ENCODE measurements around the gene TMEM131L. TPM values are rescaled to one million over a fixed set of nuclear protein-coding genes. Genes with fewer than 3 reads are reported as not detected.

Gene TMEM131L
- total and polyA plus RNA-seq, 9 donors: 3.6 to 18.4 (median 10.7) TPM

DNA sequence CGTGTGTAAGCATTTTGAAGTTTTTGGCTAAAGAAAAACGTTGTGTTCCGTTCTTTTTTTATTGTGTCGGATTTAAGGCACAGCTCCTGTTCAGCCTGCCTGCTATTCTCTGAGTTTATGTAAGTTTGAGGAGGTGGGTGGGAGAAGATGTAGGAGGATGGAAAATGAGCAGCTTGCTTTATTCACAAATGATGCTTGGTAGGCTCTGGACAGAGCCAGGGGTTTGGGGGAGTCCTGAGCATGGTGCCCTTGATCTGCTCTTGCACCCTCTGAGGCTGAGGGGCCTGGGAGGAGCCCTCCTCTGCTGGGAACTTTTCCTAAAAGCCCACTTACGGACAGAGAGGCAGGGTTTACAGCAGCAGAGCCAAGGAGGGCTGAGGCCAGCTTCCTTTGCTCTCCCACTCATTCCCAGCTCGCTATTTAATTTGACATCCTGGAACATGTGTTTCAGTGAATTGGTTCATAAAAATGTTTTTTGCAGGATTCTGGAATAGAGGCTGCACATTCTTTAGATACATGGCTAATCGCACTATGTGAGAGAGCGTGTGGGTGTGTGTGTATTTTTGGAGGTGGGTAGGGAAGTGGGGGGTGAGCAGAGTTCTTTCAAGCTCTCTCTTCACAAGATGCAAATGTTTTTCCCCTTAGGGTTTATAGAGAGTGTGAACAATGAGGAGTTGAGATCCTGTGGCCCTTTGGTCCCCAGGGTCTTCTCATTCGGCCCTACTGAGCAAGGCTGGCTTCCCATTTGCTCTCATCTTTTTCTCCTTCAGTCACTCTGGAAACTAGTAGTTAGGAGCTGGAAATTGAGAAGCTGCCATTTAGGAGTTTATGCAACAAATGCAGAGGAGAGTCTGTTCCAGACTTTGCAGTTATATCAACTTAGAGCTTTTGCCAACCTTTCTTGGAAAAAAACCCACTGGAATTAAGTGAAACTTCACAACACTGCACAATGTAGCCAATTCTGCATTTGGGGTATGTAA lies 32.1 kb downstream of the TMEM131L start:
- intact Hi-C loops (cut with DNase I): no loop called here
- Histone ChIP-seq H3K4me3 (no peak overlapping the region), H3K27me3 (no peaks in the 10 kb centered on the region), H3K36me3 (no peaks in the 10 kb centered on the region), H3K4me1 (ENCODE audit: insufficient read depth) (peaks cover 12% of the 10 kb centered on the region), H3K9me3 (no peaks in the 10 kb centered on the region), H3K27ac (peak overlapping the region; percentile 17 to 59)
- 3 to 4% (median 4%) methylated on average over 9 of the region's 9 CpGs for WGBS, 3 donors
- DNase-seq: peak in 4 of 5 donors; percentile 26 to 59 (median 45)
- TF ChIP-seq POLR2A (IDR thresholded peaks at IDR 0.05) (no peak), EP300 (IDR thresholded peaks at IDR 0.05) (no peak)
- TF ChIP-seq, protein P1, sequence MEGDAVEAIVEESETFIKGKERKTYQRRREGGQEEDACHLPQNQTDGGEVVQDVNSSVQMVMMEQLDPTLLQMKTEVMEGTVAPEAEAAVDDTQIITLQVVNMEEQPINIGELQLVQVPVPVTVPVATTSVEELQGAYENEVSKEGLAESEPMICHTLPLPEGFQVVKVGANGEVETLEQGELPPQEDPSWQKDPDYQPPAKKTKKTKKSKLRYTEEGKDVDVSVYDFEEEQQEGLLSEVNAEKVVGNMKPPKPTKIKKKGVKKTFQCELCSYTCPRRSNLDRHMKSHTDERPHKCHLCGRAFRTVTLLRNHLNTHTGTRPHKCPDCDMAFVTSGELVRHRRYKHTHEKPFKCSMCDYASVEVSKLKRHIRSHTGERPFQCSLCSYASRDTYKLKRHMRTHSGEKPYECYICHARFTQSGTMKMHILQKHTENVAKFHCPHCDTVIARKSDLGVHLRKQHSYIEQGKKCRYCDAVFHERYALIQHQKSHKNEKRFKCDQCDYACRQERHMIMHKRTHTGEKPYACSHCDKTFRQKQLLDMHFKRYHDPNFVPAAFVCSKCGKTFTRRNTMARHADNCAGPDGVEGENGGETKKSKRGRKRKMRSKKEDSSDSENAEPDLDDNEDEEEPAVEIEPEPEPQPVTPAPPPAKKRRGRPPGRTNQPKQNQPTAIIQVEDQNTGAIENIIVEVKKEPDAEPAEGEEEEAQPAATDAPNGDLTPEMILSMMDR (IDR thresholded peaks at IDR 0.05): no peak

GRCh38 chr4:153499005-153499404 lies 32.8 kb downstream of the TMEM131L start:
- Histone ChIP-seq H3K27me3 (no peaks in the 10 kb centered on the region), H3K4me3 (no peak overlapping the region), H3K36me3 (no peaks in the 10 kb centered on the region), H3K4me1 (ENCODE audit: insufficient read depth) (peaks cover 12% of the 10 kb centered on the region), H3K27ac (peak overlapping the region; percentile 17 to 59), H3K9me3 (no peaks in the 10 kb centered on the region)
- DNase-seq: peak in 1 of 5 donors; percentile 44
- TF ChIP-seq, protein P1 (IDR thresholded peaks at IDR 0.05): no peak
- no peak for TF ChIP-seq EP300 (IDR thresholded peaks at IDR 0.05)
- no peak for TF ChIP-seq POLR2A (IDR thresholded peaks at IDR 0.05)
- WGBS, 3 donors: 41 to 50% (median 48%) methylated on average over 11 of the region's 11 CpGs
- intact Hi-C loops (cut with DNase I): no loop called here

GRCh38 chr4:153501578-153501977 lies 35.4 kb downstream of the TMEM131L start:
- Histone ChIP-seq H3K4me1 (ENCODE audit: insufficient read depth) (peaks cover 12% of the 10 kb centered on the region), H3K36me3 (no peaks in the 10 kb centered on the region), H3K27me3 (no peaks in the 10 kb centered on the region), H3K9me3 (no peaks in the 10 kb centered on the region), H3K27ac (no peak overlapping the region), H3K4me3 (no peak overlapping the region)
- no peak for DNase-seq
- TF ChIP-seq, protein P1 (IDR thresholded peaks at IDR 0.05): no peak
- no peak for TF ChIP-seq POLR2A (IDR thresholded peaks at IDR 0.05)
- no peak for TF ChIP-seq EP300 (IDR thresholded peaks at IDR 0.05)
- intact Hi-C loops (cut with DNase I): no loop called here
- WGBS, 3 donors: 89 to 97% (median 93%) methylated on average over 1 of the region's 1 CpG

GRCh38 chr4:153502584-153502983 lies 36.4 kb downstream of the TMEM131L start:
- no peak overlapping the region for H3K4me3 ChIP-seq
- TF ChIP-seq, protein P1 (IDR thresholded peaks at IDR 0.05): no peak
- TF ChIP-seq EP300 (IDR thresholded peaks at IDR 0.05) (no peak), POLR2A (IDR thresholded peaks at IDR 0.05) (no peak)
- H3K9me3 ChIP-seq: no peaks in the 10 kb centered on the region
- peaks cover 8% of the 10 kb centered on the region for H3K4me1 ChIP-seq (ENCODE audit: insufficient read depth)
- H3K27ac ChIP-seq: no peak overlapping the region
- WGBS, 3 donors: 72 to 87% (median 86%) methylated on average over 1 of the region's 1 CpG
- no peaks in the 10 kb centered on the region for H3K27me3 ChIP-seq
- no peaks in the 10 kb centered on the region for H3K36me3 ChIP-seq
- DNase-seq: no peak
- intact Hi-C loops (cut with DNase I): no loop called here
